Testis (tissue), 3 donors: ENCODE measurements around the gene NRG2. TPM values are rescaled to one million over a fixed set of nuclear protein-coding genes. Genes with fewer than 3 reads are reported as not detected.

Source experiments
- DNase-seq: peaks from one replicate; pipeline ENCODE4 v3.0.0-alpha.2; 2019
- H3K27ac ChIP-seq, 2 donors: fragments of 200-600 bp; sonication (generic); one replicate each; pipeline ENCODE4 v1.5.1; 2019
- H3K27me3 ChIP-seq: fragments of 200-600 bp; sonication (generic); one replicate; pipeline ENCODE4 v1.5.1; 2019
- H3K36me3 ChIP-seq: fragments of 200-600 bp; sonication (generic); one replicate; pipeline ENCODE4 v1.5.1; 2017; ENCODE audit warnings: low read depth; ENCODE audit errors: missing control alignments
- H3K4me1 ChIP-seq: fragments of 200-600 bp; sonication (generic); one replicate; pipeline ENCODE4 v1.5.1; 2019
- H3K4me3 ChIP-seq, 2 donors: fragments of 200-600 bp; sonication (generic); one replicate each; pipeline ENCODE4 v1.5.1; 2017 to 2019
- H3K9me3 ChIP-seq: fragments of 200-600 bp; sonication (generic); one replicate; pipeline ENCODE4 v1.5.1; 2017
- CTCF ChIP-seq, 3 experiments: fragments of 450-650 bp in 2 of 3; fragments of 200-600 bp in 1 of 3; sonication (generic) in 1 of 3; IDR thresholded peaks; one replicate each; pipeline ENCODE4 v1.5.1; 2016 to 2019; ENCODE audit warnings: antibody characterized with exemption in 3 of 3, mild to moderate bottlenecking in 2 of 3, moderate library complexity in 1 of 3
- POLR2A ChIP-seq: fragments of 450-650 bp; IDR thresholded peaks from one replicate; pipeline ENCODE4 v1.6.1; 2017; ENCODE audit warnings: antibody characterized with exemption, mild to moderate bottlenecking, moderate library complexity
- WGBS, 2 donors: methylation state at CpG; one replicate each; pipeline ENCODE4 v1.1.5; 2018; 5-methylcytosine and 5-hydroxymethylcytosine counted together
- intact Hi-C: fragments of 100-400 bp; cut with DNase I; formaldehyde crosslinking; loops from one replicate; pipeline ENCODE4 v1.15.1; 2023; ENCODE audit warnings: low total_unique reads
- polyA plus RNA-seq: library from polyadenylated mRNA; stranded (reverse); fragments of 350-450 nt; fragmentation: Illumina TruSeq; extraction: RNeasy Lipid Tissue Mini Kit (QIAGEN cat#74804); gene quantifications from one replicate; pipeline ENCODE4 v1.2.3, GENCODE V29; 2014; ENCODE audit warnings: low read depth, low replicate concordance; ENCODE audit not compliant: insufficient read depth
- total RNA-seq, 2 donors: library from RNA; depleted of rRNA; stranded (reverse); fragments of >200 nt; gene quantifications; one replicate each; pipeline ENCODE4 v1.2.3, GENCODE V29; 2016

The NRG2 gene
- total and polyA plus RNA-seq, 3 donors from 2014 or later, result 4.8 to 23.2 (median 13.0) TPM

- WGBS, 2 donors, result 85 to 96% methylated on average over 8 of the region's 8 CpGs
- Histone ChIP-seq H3K4me1 (no peaks in the 10 kb centered on the region), H3K36me3 (no peaks in the 10 kb centered on the region), H3K4me3 (no peak overlapping the region), H3K27ac (no peak overlapping the region), H3K9me3 (no peaks in the 10 kb centered on the region), H3K27me3 (no peaks in the 10 kb centered on the region)
- intact Hi-C loops, result no loop called here
- TF ChIP-seq POLR2A (no peak), CTCF (IDR thresholded peaks at IDR 0.05) (no peak)
- no peak for DNase-seq
These were observed 232.5 kb downstream of the NRG2 start for GRCh38 chr5:139810341-139811273.

GRCh38 chr5:139809331-139809810 lies 233.7 kb downstream of the NRG2 start:
- Histone ChIP-seq H3K4me3 (no peak overlapping the region), H3K9me3 (no peaks in the 10 kb centered on the region), H3K27ac (no peak overlapping the region), H3K36me3 (no peaks in the 10 kb centered on the region), H3K27me3 (no peaks in the 10 kb centered on the region), H3K4me1 (no peaks in the 10 kb centered on the region)
- WGBS, 2 donors, result 93 to 100% methylated on average over 3 to 11 of the region's 11 CpGs
- DNase-seq, result no peak
- intact Hi-C loops, result no loop called here
- TF ChIP-seq POLR2A (no peak), CTCF (IDR thresholded peaks at IDR 0.05) (no peak)

DNA sequence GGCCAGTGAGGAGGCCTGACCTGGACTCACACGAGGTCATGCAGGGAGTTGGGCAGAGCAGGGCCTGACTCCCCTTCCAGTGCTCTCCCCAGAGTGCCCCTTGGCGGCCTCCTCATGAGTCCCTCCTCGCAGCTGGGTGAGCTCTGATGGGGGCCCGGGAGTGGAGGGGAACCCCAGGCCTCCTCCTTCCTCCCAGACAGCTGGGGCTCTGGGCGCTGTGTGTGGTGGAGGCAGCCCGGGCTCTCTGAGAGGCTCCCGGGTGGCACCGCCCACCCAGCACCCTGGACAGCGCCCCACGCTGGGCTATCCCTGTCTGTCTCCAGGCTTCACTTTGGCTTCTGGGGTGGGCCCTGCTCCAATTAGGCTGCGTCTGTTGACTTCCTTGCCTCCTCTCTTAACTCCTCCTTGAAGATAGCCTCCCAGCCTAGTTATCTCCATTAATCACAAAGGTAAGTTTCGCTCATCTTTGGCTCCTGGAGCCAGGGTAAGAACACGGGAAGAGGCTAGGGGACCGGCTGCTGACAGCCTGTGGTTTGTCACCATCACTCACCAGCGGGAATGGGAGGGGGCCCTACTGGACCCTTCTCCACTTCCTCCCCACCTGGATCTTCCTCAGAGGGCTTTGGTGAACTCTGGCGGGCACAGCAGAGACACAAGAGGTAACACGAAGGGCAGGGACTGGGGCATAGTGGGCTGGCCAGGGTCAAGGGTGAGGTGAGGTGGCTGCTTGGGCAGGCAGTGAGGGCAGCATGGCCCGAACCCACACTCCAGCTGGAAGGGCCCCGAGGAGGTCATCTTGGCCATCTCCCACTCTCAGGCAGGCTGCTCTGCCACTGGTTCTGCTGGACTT lies 234.4 kb downstream of the NRG2 start:
- TF ChIP-seq CTCF (IDR thresholded peaks at IDR 0.05) (no peak), POLR2A (no peak)
- DNase-seq, result peak; percentile 24
- Histone ChIP-seq H3K4me1 (no peaks in the 10 kb centered on the region), H3K27ac (no peak overlapping the region), H3K27me3 (no peaks in the 10 kb centered on the region), H3K9me3 (no peaks in the 10 kb centered on the region), H3K4me3 (no peak overlapping the region), H3K36me3 (no peaks in the 10 kb centered on the region)
- intact Hi-C loops, result no loop called here
- WGBS, 2 donors, result 72 to 83% methylated on average over 7 to 19 of the region's 19 CpGs

- DNase-seq, result no peak
- no peaks in the 10 kb centered on the region for H3K4me1 ChIP-seq
- 77 to 81% methylated on average over 6 of the region's 6 CpGs for WGBS, 2 donors
- H3K9me3 ChIP-seq, result no peaks in the 10 kb centered on the region
- intact Hi-C loops, result no loop called here
- no peak overlapping the region for H3K27ac ChIP-seq
- H3K27me3 ChIP-seq, result no peaks in the 10 kb centered on the region
- no peak for TF ChIP-seq POLR2A
- TF ChIP-seq CTCF (IDR thresholded peaks at IDR 0.05), result no peak
- no peak overlapping the region for H3K4me3 ChIP-seq
- H3K36me3 ChIP-seq, result no peaks in the 10 kb centered on the region
These were observed 235.5 kb downstream of the NRG2 start for GRCh38 chr5:139807647-139808030.
